GM23248 (cell line): ENCODE results near the gene CCNA1. TPM values are rescaled to one million over a fixed set of nuclear protein-coding genes. Genes with fewer than 3 reads are reported as not detected.

ENCODE experiments used
- DNase-seq: peaks from one replicate; pipeline ENCODE4 v3.0.0-alpha.2; 2015
- H2AFZ ChIP-seq: fragments of 200-600 bp; sonication (generic); 2 replicates; pipeline ENCODE4 v1.6.1; 2016; ENCODE audit warnings: antibody characterized with exemption
- H3F3A ChIP-seq: fragments of 200-600 bp; sonication (generic); 2 replicates; pipeline ENCODE4 v1.6.1; 2016; ENCODE audit warnings: mild to moderate bottlenecking, antibody characterized with exemption, mixed run types; ENCODE audit not compliant: insufficient read depth
- H3K27ac ChIP-seq: fragments of 200-600 bp; sonication (generic); 2 replicates; pipeline ENCODE4 v1.5.1; 2016; ENCODE audit warnings: mild to moderate bottlenecking
- H3K27me3 ChIP-seq: fragments of 200-600 bp; sonication (generic); replicated peaks from 2 replicates; pipeline ENCODE4 v1.6.1; 2016; ENCODE audit warnings: mild to moderate bottlenecking; ENCODE audit not compliant: insufficient read depth
- H3K36me3 ChIP-seq: fragments of 200-600 bp; sonication (generic); 2 replicates; pipeline ENCODE4 v1.6.1; 2016; ENCODE audit warnings: low read depth, mild to moderate bottlenecking
- H3K4me1 ChIP-seq: fragments of 200-600 bp; sonication (generic); 2 replicates; pipeline ENCODE4 v1.6.1; 2016; ENCODE audit warnings: mild to moderate bottlenecking; ENCODE audit not compliant: insufficient read depth
- H3K4me2 ChIP-seq: fragments of 200-600 bp; sonication (generic); one replicate; pipeline ENCODE4 v1.6.1; 2016; ENCODE audit warnings: mild to moderate bottlenecking; ENCODE audit not compliant: unreplicated experiment
- H3K4me3 ChIP-seq: fragments of 200-600 bp; sonication (generic); 2 replicates; pipeline ENCODE4 v1.5.1; 2016; ENCODE audit warnings: mild to moderate bottlenecking
- H3K79me2 ChIP-seq: fragments of 200-600 bp; sonication (generic); 2 replicates; pipeline ENCODE4 v1.6.1; 2016; ENCODE audit warnings: mild to moderate bottlenecking; ENCODE audit not compliant: insufficient read depth
- H3K9ac ChIP-seq: fragments of 200-600 bp; sonication (generic); 2 replicates; pipeline ENCODE4 v1.6.1; 2016; ENCODE audit warnings: mild to moderate bottlenecking
- H3K9me2 ChIP-seq: fragments of 200-600 bp; sonication (generic); 2 replicates; pipeline ENCODE4 v1.6.1; 2016; ENCODE audit warnings: mixed run types, mild to moderate bottlenecking, moderate library complexity; ENCODE audit not compliant: insufficient read depth
- H3K9me3 ChIP-seq: fragments of 200-600 bp; sonication (generic); one replicate; pipeline ENCODE4 v1.6.1; 2017; ENCODE audit warnings: low read depth
- H4K20me1 ChIP-seq: fragments of 200-600 bp; sonication (generic); 2 replicates; pipeline ENCODE4 v1.6.0; 2016; ENCODE audit not compliant: insufficient read depth
- EZH2 ChIP-seq: fragments of 200-600 bp; sonication (generic); IDR thresholded peaks from 2 replicates; pipeline ENCODE4 v1.6.1; 2018; ENCODE audit warnings: antibody characterized with exemption, mild to moderate bottlenecking; ENCODE audit not compliant: insufficient read depth, poor library complexity, severe bottlenecking
- EZH2phosphoT487 ChIP-seq: fragments of 200-600 bp; sonication (generic); IDR thresholded peaks from 2 replicates; pipeline ENCODE4 v1.6.1; 2018; ENCODE audit warnings: antibody characterized with exemption, moderate library complexity, mild to moderate bottlenecking, low read depth; ENCODE audit not compliant: insufficient read depth
- WGBS, 2 experiments: methylation state at CpG; one replicate each; pipeline ENCODE4 v1.1.6; 2015 to 2017; ENCODE audit warnings: low lambda C conversion rate in 2 of 2, low coverage in 1 of 2; ENCODE audit errors: missing lambda C conversion rate in 2 of 2; 5-methylcytosine and 5-hydroxymethylcytosine counted together
- in situ Hi-C: fragments of 300-500 bp; cut with MboI; formaldehyde crosslinking; loops from 2 replicates; pipeline ENCODE4 v1.15.0; 2020
- polyA plus RNA-seq: library from polyadenylated mRNA; unstranded; fragments of >200 nt; fragmentation: Nextera tagmentation; extraction: Ambion mirVana; gene quantifications from 2 replicates; pipeline ENCODE4 v1.2.1, GENCODE V29; 2016
- total RNA-seq: library from RNA; depleted of rRNA; stranded (reverse); fragments of >200 nt; shearing (Covaris generic); gene quantifications from 2 replicates; pipeline ENCODE4 v1.2.3, GENCODE V29; 2014; rRNA removed

The CCNA1 gene
- total and polyA plus RNA-seq, 2 experiments from 2014 or later = not detected

DNA sequence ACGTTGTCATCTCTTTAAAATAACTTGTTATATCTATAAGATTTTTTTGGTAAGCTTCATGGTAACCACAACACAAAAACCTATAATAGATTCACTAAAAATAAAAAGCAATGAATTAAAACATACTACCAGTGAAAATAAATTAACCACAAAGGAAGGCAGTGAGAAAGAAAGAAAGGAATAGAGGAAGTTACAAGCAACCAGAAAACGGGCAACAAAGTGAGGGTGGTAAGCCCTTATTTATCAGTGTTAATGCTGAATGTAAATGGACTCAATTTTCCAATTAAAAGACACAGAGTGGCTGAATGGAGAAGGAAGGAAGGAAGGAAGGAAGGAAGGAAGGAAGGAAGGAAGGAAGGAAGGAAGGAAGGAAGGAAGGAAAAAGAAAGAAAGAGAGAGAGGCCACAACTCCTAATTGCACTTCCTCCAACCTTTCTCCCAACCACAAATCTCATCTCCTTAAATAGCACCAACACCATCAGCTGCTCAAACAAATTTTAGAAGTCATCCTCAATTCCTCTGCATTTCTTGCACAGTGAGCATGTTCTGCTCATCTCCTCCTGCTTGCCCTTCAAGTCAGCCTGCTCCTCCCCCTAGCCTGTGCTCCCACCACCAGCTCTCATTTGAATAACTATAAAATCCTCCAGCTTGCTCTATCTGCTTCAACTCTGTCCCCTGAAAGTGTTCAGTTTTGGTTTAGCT, 48.6 kb downstream of the CCNA1 start:
- Histone ChIP-seq H3K27ac (no peak overlapping the region), H3K9me2 (no peaks in the 10 kb centered on the region), H2AFZ (no peak overlapping the region), H3K79me2 (no peaks in the 10 kb centered on the region), H3K9ac (no peak overlapping the region), H3F3A (no peaks in the 10 kb centered on the region), H3K36me3 (no peaks in the 10 kb centered on the region), H3K9me3 (no peaks in the 10 kb centered on the region), H3K4me3 (no peak overlapping the region), H3K4me1 (no peaks in the 10 kb centered on the region), H4K20me1 (no peaks in the 10 kb centered on the region), H3K4me2 (no peak overlapping the region), H3K27me3 (no peaks in the 10 kb centered on the region)
- in situ Hi-C loops = no loop called here
- DNase-seq = no peak
- TF ChIP-seq EZH2phosphoT487 = no peak
- no peak for TF ChIP-seq EZH2
- WGBS, 2 experiments = 18% methylated on average over 2 of the region's 2 CpGs

DNA sequence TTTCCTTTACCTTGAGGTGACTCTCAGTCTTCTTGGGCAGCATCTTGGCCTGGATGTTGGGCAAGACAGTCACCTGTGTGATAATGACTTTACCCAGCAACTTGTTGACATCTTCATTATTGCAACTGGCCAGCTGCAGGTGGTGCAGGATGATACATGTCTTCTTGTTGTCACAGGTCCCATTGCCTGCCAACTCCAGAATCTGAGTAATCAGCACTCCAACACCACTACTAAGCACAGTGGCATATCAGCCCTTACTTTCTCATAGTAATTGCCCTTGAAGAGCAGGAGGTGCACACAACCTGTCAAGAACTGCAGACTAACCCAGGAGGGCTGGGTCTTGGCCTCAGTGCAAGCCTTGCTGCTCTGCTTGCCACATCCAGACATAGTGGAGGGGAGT, 57.8 kb downstream of the CCNA1 start:
- no peak for DNase-seq
- no peak overlapping the region for H3K4me3 ChIP-seq
- H3K9me2 ChIP-seq = no peaks in the 10 kb centered on the region
- no peaks in the 10 kb centered on the region for H3F3A ChIP-seq
- H3K9ac ChIP-seq = no peak overlapping the region
- H2AFZ ChIP-seq = no peak overlapping the region
- no peaks in the 10 kb centered on the region for H3K36me3 ChIP-seq
- TF ChIP-seq EZH2phosphoT487 = no peak
- no peak for TF ChIP-seq EZH2
- no peaks in the 10 kb centered on the region for H4K20me1 ChIP-seq
- no peak overlapping the region for H3K4me2 ChIP-seq
- no peaks in the 10 kb centered on the region for H3K79me2 ChIP-seq
- no peak overlapping the region for H3K27ac ChIP-seq
- no peaks in the 10 kb centered on the region for H3K9me3 ChIP-seq
- in situ Hi-C loops = no loop called here
- no peaks in the 10 kb centered on the region for H3K27me3 ChIP-seq
- H3K4me1 ChIP-seq = no peaks in the 10 kb centered on the region

Other genes with a start within 250 kb of the CCNA1 start
- not detected in 2 replicates for gene SOHLH2, start 217.9 kb upstream of the CCNA1 start, total RNA-seq
- gene SOHLH2, start 217.9 kb upstream of the CCNA1 start, polyA plus RNA-seq = not detected in 2 replicates
- gene CCDC169, start 134.7 kb upstream of the CCNA1 start, total RNA-seq = 0.22 and 0.25 TPM in 2 replicates
- 0.63 and 0.79 TPM in 2 replicates for gene CCDC169, start 134.7 kb upstream of the CCNA1 start, polyA plus RNA-seq
- gene SPART, start 86.1 kb upstream of the CCNA1 start, total RNA-seq = 77.1 and 82.4 TPM in 2 replicates
- 66.3 and 72.8 TPM in 2 replicates for gene SPART, start 86.1 kb upstream of the CCNA1 start, polyA plus RNA-seq
- gene SERTM1, start 241.5 kb downstream of the CCNA1 start, total RNA-seq = not detected in 2 replicates
- gene SERTM1, start 241.5 kb downstream of the CCNA1 start, polyA plus RNA-seq = not detected in 2 replicates